GM12874 (cell line): ENCODE measurements around the gene SLC2A10.

Experiments
- TF ChIP-seq, protein P1 (sequence below): IDR thresholded peaks from 2 replicates; pipeline ENCODE4 v1.5.1; 2011; ENCODE audit warnings: low read depth, mild to moderate bottlenecking, control low read depth, low read length, moderate library complexity; ENCODE audit not compliant: insufficient read depth

The SLC2A10 gene

DNA sequence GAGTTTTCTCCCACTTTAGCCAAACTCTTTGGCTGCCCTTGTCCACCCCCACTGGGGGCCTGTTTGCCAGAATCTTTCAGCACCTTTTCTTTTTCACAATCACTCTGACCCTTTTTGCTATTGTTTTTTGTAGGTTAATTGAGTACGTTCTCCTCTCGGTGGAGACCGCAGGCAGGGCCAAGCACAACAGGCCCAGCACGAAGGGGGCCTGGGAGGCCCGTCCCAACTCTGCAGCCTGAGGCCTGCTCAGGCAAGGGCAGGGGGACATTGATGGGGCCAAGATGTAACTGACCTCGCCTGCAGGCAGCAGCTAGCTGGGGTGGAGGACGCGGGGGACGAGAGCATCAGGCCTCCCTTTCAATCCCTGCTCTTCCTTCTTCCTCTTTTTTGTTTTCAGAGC lies 47.7 kb downstream of the SLC2A10 start:
- TF ChIP-seq, protein P1, sequence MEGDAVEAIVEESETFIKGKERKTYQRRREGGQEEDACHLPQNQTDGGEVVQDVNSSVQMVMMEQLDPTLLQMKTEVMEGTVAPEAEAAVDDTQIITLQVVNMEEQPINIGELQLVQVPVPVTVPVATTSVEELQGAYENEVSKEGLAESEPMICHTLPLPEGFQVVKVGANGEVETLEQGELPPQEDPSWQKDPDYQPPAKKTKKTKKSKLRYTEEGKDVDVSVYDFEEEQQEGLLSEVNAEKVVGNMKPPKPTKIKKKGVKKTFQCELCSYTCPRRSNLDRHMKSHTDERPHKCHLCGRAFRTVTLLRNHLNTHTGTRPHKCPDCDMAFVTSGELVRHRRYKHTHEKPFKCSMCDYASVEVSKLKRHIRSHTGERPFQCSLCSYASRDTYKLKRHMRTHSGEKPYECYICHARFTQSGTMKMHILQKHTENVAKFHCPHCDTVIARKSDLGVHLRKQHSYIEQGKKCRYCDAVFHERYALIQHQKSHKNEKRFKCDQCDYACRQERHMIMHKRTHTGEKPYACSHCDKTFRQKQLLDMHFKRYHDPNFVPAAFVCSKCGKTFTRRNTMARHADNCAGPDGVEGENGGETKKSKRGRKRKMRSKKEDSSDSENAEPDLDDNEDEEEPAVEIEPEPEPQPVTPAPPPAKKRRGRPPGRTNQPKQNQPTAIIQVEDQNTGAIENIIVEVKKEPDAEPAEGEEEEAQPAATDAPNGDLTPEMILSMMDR, result no peak

GRCh38 chr20:46757754-46758678 lies 48.6 kb downstream of the SLC2A10 start:
- TF ChIP-seq, protein P1, result peak; percentile 93

DNA sequence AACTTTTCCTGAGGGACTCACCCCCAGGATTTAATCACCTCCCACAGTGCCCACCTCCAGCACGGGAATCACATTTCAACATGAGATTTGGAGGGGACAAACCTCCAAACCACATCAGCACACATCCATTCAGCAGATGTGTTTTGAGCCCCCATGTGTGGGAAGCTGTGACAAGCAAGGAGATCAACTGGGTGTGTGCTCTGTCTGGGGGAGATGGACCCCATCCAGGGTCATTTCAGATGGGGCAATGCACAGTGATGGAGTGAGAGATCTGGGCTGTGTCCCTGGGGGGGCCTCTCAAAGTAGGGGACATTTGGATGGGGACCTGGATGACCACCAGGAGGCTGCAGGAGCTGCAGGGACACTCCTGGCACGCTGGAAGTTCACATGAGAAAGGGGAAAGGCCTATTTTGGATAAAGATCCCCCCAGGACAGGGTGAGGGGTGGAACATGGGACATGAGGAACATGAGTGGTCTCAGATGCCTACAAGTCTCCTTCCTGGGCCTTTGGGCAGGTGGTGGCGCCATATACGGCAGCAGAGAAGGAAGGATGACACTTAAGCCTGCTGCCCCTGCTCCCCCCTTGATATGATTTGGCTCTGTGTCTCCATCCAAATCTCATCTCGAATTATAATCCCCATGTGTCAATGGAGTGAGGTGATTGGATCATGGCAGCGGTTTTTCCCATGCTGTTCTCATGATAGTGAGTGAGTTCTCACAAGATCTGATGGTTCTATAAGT lies 49.6 kb downstream of the SLC2A10 start:
- TF ChIP-seq, protein P1, result no peak

DNA sequence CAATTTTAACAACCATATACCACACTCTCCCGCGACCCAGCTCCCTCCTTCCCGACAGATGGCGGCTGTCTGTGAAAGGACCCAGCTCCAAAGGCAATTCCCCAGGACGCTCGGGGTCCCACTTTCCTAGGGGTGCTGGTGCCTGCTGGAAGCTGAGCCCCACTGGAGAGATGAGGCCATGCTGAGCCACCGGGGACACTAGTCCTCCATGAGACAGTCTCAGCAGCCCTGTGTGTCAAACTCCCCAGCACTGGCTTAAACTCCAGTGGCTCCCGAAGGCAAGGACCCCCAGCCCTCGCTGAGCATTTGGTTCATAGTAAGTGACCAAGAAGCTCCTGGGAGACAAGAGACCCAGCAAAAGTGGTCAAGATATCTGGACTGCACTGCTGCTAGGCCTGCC lies 52.1 kb downstream of the SLC2A10 start:
- TF ChIP-seq, protein P1, result no peak

DNA sequence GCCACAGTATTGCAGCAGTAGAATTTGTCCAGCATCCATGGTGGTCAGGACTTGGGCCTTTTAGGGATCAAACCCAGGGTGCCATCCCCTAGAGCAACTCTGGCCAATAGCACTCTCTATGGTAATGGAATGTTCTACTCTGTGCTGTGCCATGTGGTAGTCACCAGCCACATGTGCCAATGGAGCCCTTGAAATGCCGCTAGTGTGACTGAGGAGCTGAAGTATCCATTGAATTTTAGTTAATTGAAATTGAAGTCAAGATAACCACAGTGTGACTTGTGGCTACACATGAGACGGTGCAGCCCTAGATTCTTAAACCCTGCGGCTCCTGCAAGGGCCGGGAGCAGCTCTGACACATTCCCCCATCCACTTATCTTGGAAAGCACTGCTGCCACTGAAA lies 54.6 kb downstream of the SLC2A10 start:
- TF ChIP-seq, protein P1, result no peak

DNA sequence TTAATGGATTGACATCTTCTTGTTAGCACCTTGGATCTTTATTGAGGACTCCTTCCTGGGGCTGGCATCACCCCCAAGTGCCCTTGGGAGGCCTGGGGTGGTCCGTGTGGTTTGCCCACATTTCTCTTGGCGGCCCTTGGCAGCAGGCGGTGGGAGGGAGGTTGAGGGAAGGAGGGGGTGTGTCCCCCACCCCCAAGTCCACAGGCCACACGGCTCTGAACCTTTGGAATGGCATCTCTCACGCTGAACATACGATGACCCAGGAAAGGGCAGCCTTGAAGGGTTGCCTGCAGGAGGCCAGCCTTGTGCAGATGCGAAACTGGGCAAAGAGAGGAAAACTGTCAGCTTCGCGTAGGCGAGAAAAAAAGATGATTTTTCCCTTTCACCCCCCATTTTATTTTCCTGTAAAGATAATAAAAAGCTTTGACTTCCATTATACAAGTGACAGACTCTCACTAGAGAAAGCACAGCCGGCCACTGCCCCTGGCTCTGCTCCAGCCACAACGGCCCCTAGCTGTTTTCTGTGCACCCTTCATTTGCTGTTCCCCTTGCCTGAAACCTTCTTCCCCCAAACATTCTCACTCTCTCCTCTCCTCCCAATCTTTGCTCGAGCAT lies 56.2 kb downstream of the SLC2A10 start:
- TF ChIP-seq, protein P1, result no peak
